Stimulated activated CD8-positive, alpha-beta memory T cell treated with anti-CD3 and anti-CD28 coated beads, Interleukin-4, amount 100 ng/mL, for 24 hours (primary cell): Measurements from ENCODE around the gene STAP2.
"Not testable (repeated sequence)": the region's sequence is repeated elsewhere in the genome, so short reads cannot be mapped to it uniquely, and the experiment has no call there.

Experiments used
- DNase-seq: peaks from one replicate; pipeline ENCODE4 v3.0.0-alpha.2; 2020; ENCODE audit warnings: low read depth

The STAP2 gene

GRCh38 chr19:4357921-4358326, 19.3 kb upstream of the STAP2 start:
- DNase-seq: no peak

DNA sequence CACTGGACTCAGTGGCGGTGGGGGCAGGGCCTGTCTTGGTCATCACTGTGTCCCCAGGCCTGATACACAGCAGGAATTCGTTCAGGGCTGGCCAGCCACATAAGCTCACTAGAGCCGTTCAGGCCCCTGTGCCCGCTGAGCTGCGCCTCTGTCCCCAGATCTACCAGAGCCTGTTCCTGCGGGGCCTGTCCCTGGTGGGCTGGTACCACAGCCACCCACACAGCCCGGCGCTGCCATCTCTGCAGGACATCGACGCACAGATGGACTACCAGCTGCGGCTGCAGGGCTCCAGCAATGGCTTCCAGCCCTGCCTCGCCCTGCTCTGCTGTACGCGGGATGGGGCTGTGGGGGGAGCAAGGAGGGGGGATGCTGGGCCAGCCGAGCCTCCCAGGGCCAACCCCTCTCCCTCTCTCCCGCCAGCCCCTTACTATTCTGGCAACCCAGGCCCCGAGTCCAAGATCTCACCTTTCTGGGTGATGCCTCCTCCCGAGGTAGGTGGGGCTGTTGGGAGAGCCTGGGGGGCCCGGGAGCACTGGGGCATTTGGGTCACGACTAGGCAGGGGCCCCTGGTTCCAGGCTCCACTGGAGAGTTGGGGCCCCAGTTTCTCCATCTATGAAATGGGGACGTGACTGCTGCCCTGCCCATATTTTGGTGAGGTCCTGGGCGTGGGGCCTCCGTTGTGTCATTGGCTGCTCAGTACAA, 18.6 kb upstream of the STAP2 start:
- no peak for DNase-seq

GRCh38 chr19:4354897-4355296, 16.3 kb upstream of the STAP2 start:
- no peak for DNase-seq

GRCh38 chr19:4354282-4354681, 15.7 kb upstream of the STAP2 start:
- no peak for DNase-seq

DNA sequence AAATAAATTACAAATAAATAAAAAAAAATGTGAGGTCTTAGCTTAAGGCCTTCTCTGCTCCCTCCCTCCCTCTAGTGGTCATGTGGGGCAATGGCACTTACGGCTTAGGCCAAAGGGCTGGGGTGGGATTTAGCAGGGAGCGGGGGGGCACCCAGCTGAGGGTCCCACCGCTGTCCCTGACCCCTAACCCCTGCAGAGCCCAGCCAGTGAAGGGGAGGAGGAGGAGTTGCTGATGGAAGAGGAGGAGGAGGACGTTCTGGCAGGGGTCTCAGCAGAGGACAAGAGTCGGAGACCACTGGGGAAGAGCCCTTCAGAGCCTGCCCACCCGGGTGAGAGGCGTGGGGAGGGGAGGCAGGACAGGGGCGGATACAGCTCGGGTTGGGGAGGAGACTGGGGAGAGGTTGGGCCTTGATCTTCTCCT, 14.1 kb upstream of the STAP2 start:
- DNase-seq: peak; percentile 40

DNA sequence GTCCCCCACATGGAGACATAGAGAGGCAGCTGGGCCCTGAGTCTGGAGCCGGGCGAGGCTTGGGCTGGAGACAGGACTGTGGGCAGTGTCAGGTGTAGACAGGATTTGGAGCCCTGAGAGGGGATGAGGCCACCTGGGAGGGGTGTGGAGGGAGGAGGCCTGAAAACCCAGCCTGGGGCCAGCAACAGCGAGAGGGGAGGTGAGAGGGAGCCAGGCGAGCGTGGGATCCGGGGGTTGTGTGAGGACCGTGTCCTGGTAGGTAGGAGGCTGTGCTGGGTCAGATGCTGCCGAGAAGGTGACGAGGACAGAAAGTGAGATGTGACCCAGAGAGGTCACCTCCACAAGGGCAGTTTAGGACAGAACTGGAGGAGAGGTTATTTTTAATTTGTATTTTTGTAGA, 12.1 kb upstream of the STAP2 start:
- DNase-seq: no peak

- DNase-seq: no peak
Observed at GRCh38 chr19:4350111-4350510, 11.5 kb upstream of the STAP2 start.

- not testable (repeated sequence) for DNase-seq
Observed at GRCh38 chr19:4349225-4349624, 10.6 kb upstream of the STAP2 start.

DNA sequence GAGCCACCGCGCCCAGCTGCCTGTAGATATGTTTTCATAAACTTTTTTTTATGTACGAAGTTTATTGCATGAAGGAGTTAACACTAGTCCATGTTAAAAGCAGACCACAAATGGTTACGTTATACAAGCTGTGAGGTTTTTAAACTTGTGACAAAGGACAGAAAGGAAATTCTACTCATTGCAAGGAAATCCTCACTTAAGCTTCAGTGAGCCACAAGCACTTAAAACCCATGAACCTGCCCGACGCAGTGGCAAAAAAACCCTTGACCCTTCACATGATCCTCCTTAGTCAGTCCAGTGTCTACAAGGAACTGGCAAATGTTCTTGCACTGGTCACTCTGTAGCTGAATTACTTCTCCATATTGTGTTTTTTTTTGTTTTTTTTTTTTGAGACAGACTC, 8.9 kb upstream of the STAP2 start:
- DNase-seq: no peak

DNA sequence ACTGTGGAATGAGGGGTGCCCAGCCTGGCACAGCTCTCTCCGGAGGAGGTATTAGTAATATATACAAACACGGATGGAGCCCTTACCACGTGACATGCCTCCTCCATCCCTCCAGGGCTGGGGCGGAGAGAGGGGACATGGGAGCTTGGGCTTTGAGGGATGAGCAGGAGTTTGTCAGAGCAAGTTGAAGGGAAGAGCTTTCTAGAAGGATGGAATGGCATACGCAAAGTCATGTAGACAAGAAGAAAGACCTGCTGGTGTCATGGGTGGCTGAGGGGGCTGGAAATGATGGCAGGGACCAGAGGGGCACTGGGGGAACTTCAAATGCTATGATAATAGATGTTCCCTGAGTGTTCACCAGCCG, 7.4 kb upstream of the STAP2 start:
- no peak for DNase-seq

DNA sequence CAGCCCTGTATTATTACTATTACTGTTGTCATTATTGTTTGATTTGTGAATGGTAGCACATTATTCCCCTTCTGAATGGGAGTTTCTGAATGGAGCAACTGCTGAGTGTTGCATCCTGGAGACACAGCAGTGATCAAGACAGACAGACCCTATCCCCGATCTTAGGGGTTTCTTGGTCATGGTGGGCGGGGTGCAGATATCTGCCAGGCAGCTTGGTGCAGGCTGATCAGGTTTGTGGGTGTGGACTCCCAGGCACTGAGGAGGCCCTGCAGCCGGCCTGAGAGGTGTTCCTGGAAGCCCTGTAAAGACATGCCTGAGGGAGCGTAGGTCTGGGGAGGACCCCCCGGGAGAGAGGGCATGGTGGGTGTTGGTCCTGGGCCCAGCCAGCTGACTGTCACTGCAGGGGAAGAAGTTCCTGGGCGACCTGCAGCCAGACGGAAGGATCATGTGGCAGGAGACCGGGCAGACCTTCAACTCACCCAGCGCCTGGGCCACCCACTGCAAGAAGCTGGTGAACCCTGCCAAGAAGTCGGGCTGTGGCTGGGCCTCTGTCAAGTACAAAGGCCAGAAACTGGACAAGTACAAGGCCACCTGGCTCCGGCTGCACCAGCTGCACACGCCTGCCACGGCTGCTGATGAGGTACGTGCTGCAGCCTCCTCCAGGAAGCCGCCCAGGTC, 6.9 kb upstream of the STAP2 start:
- no peak for DNase-seq

DNA sequence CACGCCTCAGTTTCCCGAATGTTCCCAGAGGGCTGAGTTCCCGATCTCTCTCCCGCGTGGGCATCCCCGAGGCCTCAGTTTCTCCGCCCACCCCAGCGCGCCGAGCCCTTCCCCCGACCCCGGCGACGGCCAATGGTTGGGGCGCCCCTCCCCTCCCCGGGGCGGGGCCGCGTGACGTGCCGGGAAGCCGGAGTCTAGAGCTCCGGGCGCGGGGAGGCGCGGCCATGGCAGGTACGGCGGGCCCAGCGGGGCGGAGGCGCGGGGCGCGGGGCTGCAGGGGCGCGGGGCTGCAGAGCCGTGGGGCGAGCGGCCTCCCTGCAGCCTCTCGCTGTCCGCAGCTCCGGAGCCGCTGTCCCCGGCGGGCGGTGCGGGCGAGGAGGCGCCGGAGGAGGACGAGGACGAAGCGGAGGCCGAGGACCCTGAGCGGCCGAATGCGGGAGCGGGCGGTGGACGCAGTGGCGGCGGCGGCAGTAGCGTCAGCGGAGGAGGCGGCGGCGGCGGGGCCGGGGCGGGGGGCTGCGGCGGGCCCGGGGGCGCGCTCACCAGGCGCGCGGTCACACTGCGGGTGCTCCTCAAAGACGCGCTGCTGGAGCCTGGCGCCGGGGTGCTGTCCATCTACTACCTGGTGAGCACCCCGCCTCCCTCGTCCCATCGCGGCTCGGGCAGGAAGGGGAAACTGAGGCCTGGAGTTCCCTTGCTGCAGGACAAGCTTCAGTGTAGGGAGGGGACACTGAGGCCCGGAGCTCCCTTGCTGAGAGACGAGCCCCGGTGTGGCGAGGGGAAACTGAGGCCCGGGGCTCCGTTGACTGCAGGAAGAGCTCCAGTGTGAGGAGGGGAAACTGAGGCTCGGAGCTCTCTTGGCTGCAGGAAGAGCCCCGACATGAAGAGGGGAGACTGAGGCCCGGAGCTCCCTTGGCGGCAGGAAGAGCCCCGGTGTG, 5.0 kb upstream of the STAP2 start, which contains the start of gene MPND:
Gene MPND (plus strand): TSS at position 193 of the 938 bp plus-strand sequence. CDS start 32 bp downstream, at position 225.
- DNase-seq: peak; percentile 93

DNA sequence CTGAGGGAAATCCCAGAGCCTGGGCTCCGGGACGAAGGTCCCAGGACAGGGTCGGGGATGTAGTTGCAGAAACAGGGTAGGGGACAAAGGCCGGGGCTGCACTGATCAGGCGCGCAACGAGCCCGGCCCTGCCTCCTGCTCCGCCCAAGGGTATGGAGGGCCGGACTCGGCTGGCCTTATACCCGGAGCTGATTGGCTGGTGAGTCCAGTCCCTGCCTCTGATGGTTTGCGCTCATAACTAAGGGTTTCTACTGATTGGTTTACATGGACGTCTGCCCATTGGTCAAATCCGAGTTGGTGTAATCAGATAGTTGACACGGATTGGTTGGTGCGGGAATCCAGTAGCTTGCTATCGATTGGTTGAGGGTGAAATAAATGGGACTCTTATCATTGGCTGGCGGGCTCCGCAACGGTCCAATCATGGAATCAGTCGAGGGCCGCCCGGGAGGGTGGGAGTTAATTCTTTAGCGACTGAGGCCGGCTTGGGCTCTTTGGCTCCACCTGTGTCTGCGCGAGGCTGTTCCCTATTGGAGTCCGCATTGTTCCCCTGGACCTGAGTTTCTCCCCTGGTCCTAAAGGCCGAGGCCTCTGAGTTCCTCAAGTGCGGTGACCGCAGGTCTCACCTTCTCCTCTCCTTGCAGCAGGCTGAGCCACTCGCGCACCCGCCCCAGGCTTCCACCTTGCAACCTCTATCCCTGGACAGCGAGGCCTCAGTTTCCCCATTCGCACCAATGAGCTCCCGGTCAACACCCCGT, 4.2 kb upstream of the STAP2 start:
- peak; percentile 78 for DNase-seq

- no peak for DNase-seq
Observed at GRCh38 chr19:4342314-4342614, 3.6 kb upstream of the STAP2 start.

GRCh38 chr19:4337906-4338440, 654 bp downstream of the STAP2 start:
- no peak for DNase-seq

- no peak for DNase-seq
Observed at GRCh38 chr19:4334929-4335570, 3.6 kb downstream of the STAP2 start.

- DNase-seq: no peak
Observed at GRCh38 chr19:4329858-4330257, 8.8 kb downstream of the STAP2 start.

DNA sequence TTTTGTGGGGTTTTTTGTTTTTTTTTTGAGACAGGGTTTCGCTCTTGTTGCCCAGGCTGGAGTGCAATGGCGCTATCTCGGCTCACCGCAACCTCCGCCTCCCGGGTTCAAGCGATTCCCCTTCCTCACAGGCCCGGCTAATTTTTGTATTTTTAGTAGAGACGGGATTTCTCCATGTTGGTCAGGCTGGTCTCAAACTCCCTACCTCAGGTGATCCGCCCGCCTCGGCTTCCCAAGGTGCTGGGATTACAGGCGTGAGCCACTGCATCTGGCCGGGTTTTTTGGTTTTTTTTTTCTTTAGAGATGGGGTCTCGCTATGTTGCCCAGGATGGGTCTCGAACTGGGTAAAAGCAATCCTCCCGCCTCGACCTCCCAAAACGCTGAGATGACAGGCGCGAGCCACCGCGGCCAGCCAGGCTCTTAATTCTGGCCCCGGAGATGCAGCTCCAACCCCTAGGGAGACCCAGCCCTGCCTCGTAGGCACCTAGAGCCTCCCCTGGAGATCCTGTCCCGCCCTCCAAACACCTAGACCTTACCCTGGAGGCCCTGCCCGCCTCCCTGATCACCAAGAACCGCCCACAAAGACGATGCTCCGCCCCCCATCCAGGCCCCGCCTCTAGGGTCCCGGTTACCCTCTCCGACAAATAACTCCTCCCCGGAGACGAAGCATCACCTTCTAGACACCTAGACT, 9.5 kb downstream of the STAP2 start:
- peak; percentile 44 for DNase-seq

DNA sequence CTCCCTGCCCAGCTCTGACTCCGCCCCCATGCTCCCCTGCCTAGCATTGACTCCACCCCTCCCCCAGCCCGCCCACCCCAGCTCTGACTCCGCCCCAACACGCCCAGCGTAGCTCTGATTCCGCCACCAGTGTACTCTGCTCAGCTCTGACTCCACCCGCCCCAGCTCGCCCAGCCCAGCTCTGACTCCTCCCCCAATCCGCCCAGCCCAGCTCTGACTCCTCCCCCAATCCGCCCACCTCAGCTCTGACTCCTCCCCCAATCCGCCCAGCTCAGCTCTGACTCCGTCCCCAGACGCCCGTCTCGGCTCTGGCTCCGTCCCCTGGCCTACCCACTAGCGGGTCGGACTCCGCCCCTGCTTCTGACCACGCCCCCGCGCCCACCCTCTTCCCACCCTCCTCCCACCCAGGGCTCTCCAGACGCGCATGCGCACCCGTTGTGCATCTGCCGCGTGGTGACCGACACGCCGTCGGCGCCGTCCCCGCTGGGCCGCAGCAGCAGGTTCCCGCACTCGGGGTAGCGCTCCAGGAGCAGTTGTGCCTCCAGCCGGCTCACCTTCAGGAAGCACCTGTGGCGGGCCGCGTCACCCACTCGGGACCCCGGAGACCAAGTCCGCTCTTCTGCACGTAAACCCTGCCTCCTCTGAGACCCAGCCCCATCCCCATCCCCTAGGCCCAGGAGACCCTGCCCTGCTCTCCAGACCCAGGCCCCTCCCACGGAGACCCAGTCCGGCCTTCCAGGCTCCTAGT, 10.2 kb downstream of the STAP2 start:
- DNase-seq: peak; percentile 91

GRCh38 chr19:4327877-4328242, 10.8 kb downstream of the STAP2 start:
- no peak for DNase-seq
